ENCODE results near the gene LRMDA. TPM values are rescaled to one million over a fixed set of nuclear protein-coding genes. Genes with fewer than 3 reads are reported as not detected.

LRMDA gene
- total RNA-seq, 2 experiments from 2014 or later: not detected

DNA sequence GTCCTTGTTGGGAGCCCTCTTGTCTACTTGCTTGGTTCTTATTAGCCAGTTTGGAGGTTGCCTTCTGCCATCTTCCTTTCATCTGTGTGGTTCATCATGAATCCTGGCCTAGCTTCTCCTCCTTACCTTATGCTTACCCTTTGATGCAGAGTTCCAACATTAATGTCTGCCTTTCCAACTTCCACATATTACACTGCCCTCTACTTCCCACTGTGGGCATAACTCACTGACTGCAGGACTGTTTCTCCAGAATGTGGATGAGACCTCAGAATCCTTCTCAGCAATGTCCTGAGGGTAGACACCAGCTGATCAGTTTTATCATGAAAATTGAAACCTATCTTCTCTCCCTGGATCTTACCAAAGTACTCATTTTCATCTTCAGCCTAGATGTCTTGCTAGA is 491.0 kb downstream of the LRMDA start:
- TF ChIP-seq, protein P1, sequence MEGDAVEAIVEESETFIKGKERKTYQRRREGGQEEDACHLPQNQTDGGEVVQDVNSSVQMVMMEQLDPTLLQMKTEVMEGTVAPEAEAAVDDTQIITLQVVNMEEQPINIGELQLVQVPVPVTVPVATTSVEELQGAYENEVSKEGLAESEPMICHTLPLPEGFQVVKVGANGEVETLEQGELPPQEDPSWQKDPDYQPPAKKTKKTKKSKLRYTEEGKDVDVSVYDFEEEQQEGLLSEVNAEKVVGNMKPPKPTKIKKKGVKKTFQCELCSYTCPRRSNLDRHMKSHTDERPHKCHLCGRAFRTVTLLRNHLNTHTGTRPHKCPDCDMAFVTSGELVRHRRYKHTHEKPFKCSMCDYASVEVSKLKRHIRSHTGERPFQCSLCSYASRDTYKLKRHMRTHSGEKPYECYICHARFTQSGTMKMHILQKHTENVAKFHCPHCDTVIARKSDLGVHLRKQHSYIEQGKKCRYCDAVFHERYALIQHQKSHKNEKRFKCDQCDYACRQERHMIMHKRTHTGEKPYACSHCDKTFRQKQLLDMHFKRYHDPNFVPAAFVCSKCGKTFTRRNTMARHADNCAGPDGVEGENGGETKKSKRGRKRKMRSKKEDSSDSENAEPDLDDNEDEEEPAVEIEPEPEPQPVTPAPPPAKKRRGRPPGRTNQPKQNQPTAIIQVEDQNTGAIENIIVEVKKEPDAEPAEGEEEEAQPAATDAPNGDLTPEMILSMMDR (conservative IDR thresholded peaks at IDR 0.05; ENCODE audit: low read length): no peak
- no peaks in the 10 kb centered on the region for H3K36me3 ChIP-seq (ENCODE audit: insufficient read depth, low read length)
- H3K4me3 ChIP-seq (ENCODE audit: low read depth, low read length, poor library complexity, severe bottlenecking): no peak overlapping the region
- no peak overlapping the region for H3K27ac ChIP-seq (ENCODE audit: low read depth, low read length, poor library complexity, severe bottlenecking)
- no peak overlapping the region for H2AFZ ChIP-seq (ENCODE audit: low read length)
- ChIA-PET POLR2A (no interaction called here), CTCF (ENCODE audit: unreplicated experiment) (no interaction called here)
- H3K79me2 ChIP-seq (ENCODE audit: insufficient read depth, low read depth, low read length): no peaks in the 10 kb centered on the region
- H3K9me3 ChIP-seq (ENCODE audit: low read length): no peaks in the 10 kb centered on the region
- no TSS peak for BruUV-seq (replicated peaks)
- DNase-seq (ENCODE audit: low spot score): no peak
- H3K9me2 ChIP-seq (ENCODE audit: insufficient read depth, low read length): no peaks in the 10 kb centered on the region
- no peak overlapping the region for H3K4me2 ChIP-seq (ENCODE audit: low read length)
- H4K20me1 ChIP-seq (ENCODE audit: insufficient read depth, low read length): no peaks in the 10 kb centered on the region; the same call in 1 of the 2 replicates
- H3K4me1 ChIP-seq (ENCODE audit: insufficient read depth, low read length, poor library complexity, severe bottlenecking): no peaks in the 10 kb centered on the region
- intact Hi-C loops (cut with micrococcal nuclease; ENCODE audit: unreplicated experiment): no loop called here

DNA sequence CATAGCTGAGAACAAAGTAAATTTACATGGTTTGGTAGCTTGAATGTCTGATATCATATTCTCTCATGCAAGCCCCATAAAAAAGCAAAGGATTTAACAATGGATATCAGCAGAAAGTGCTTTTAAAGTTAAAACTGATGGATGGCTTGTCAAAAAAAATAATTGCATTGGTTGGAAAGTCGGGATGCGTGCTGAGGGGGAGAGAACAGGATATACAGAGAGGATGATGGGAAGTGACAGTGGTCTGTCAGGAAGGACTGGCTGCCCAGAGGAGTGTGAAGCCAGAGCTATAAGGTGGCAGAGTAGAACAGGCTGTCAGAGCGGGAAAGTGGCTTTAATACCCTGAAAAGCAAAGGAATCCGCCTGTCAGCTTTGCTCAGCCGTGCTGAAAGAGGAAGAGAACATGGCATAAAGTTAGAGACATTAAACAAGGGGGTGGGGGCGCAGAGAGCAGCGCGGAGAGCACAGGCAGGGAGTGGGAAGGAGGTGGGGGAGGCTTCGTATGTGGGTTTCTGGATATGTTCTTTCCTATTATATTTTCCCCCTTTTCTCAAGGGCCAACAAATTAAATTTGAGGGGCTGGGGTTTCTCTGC is 493.0 kb downstream of the LRMDA start:
- TF ChIP-seq, protein P1 (conservative IDR thresholded peaks at IDR 0.05; ENCODE audit: low read length): no peak
- no peak for TF ChIP-seq EZH2phosphoT487 (IDR thresholded peaks at IDR 0.05; ENCODE audit: borderline replicate concordance, low read depth, low read length)
- Histone ChIP-seq H3K4me1 (ENCODE audit: insufficient read depth, low read length, poor library complexity, severe bottlenecking) (no peaks in the 10 kb centered on the region), H3K79me2 (ENCODE audit: insufficient read depth, low read depth, low read length) (no peaks in the 10 kb centered on the region), H4K20me1 (ENCODE audit: insufficient read depth, low read length) (no peaks in the 10 kb centered on the region; the same call in 1 of the 2 replicates), H3K9me2 (ENCODE audit: insufficient read depth, low read length) (no peaks in the 10 kb centered on the region), H3K9me3 (ENCODE audit: low read length) (no peaks in the 10 kb centered on the region), H3K36me3 (ENCODE audit: insufficient read depth, low read length) (no peaks in the 10 kb centered on the region), H2AFZ (ENCODE audit: low read length) (no peak overlapping the region), H3K27ac (ENCODE audit: low read depth, low read length, poor library complexity, severe bottlenecking) (no peak overlapping the region), H3K4me2 (ENCODE audit: low read length) (no peak overlapping the region), H3K4me3 (ENCODE audit: low read depth, low read length, poor library complexity, severe bottlenecking) (no peak overlapping the region)
- no peak for DNase-seq (ENCODE audit: low spot score)
- ChIA-PET CTCF (ENCODE audit: unreplicated experiment) (no interaction called here), POLR2A (no interaction called here)
- intact Hi-C loops (cut with micrococcal nuclease; ENCODE audit: unreplicated experiment): no loop called here
- no TSS peak for BruUV-seq (replicated peaks)

DNA sequence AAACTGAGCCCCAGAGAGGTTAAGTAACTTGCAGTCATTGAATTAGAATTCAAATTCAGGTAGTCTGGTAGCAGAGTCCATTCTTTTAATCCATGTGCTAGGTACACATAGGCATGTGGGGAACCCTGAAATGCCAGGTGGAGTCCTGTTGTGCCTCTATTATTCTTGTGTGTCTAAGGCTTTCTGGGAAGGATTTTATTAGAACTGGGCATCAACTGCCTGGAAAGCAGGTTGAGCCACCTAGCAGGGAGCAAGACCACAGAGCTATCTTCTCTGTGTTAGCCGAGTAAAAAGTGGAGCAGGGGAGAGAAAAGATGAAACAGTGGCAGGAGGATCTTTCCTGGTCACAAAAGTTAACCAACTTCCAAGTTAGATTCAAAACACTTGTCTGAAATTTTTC is 494.6 kb downstream of the LRMDA start:
- intact Hi-C loops (cut with micrococcal nuclease; ENCODE audit: unreplicated experiment): no loop called here
- Histone ChIP-seq H2AFZ (ENCODE audit: low read length) (no peak overlapping the region), H3K79me2 (ENCODE audit: insufficient read depth, low read depth, low read length) (no peaks in the 10 kb centered on the region), H3K4me2 (ENCODE audit: low read length) (no peak overlapping the region), H3K9me2 (ENCODE audit: insufficient read depth, low read length) (no peaks in the 10 kb centered on the region), H3K4me3 (ENCODE audit: low read depth, low read length, poor library complexity, severe bottlenecking) (no peak overlapping the region), H4K20me1 (ENCODE audit: insufficient read depth, low read length) (no peaks in the 10 kb centered on the region), H3K9me3 (ENCODE audit: low read length) (no peaks in the 10 kb centered on the region), H3K36me3 (ENCODE audit: insufficient read depth, low read length) (no peaks in the 10 kb centered on the region), H3K27ac (ENCODE audit: low read depth, low read length, poor library complexity, severe bottlenecking) (no peak overlapping the region), H3K4me1 (ENCODE audit: insufficient read depth, low read length, poor library complexity, severe bottlenecking) (no peaks in the 10 kb centered on the region)
- no peak for DNase-seq (ENCODE audit: low spot score)
- BruUV-seq (replicated peaks): no TSS peak
- ChIA-PET CTCF (ENCODE audit: unreplicated experiment) (no interaction called here), POLR2A (no interaction called here)
- TF ChIP-seq EZH2phosphoT487 (IDR thresholded peaks at IDR 0.05; ENCODE audit: borderline replicate concordance, low read depth, low read length): no peak
- TF ChIP-seq, protein P1 (conservative IDR thresholded peaks at IDR 0.05; ENCODE audit: low read length): no peak

Data from OCI-LY7 (cell line).